Measurements from ENCODE around the gene TCFL5. TPM values are rescaled to one million over a fixed set of nuclear protein-coding genes. Genes with fewer than 3 reads are reported as not detected.
"Not testable (repeated sequence)": the region's sequence is repeated elsewhere in the genome, so short reads cannot be mapped to it uniquely, and the experiment has no call there.

TCFL5 gene
- total RNA-seq, 1 donor, result 23.7 TPM

GRCh38 chr20:62875419-62876361 lies 14.1 kb upstream of the TCFL5 start:
- DNase-seq (ENCODE audit: low read depth), result peak; percentile 87
- TF ChIP-seq, protein P1, sequence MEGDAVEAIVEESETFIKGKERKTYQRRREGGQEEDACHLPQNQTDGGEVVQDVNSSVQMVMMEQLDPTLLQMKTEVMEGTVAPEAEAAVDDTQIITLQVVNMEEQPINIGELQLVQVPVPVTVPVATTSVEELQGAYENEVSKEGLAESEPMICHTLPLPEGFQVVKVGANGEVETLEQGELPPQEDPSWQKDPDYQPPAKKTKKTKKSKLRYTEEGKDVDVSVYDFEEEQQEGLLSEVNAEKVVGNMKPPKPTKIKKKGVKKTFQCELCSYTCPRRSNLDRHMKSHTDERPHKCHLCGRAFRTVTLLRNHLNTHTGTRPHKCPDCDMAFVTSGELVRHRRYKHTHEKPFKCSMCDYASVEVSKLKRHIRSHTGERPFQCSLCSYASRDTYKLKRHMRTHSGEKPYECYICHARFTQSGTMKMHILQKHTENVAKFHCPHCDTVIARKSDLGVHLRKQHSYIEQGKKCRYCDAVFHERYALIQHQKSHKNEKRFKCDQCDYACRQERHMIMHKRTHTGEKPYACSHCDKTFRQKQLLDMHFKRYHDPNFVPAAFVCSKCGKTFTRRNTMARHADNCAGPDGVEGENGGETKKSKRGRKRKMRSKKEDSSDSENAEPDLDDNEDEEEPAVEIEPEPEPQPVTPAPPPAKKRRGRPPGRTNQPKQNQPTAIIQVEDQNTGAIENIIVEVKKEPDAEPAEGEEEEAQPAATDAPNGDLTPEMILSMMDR (IDR thresholded peaks at IDR 0.05; ENCODE audit: insufficient read depth, low read length), result peak; percentile 63
- peak overlapping the region; percentile 48 for H3K4me3 ChIP-seq (ENCODE audit: low read depth, low read length)

DNA sequence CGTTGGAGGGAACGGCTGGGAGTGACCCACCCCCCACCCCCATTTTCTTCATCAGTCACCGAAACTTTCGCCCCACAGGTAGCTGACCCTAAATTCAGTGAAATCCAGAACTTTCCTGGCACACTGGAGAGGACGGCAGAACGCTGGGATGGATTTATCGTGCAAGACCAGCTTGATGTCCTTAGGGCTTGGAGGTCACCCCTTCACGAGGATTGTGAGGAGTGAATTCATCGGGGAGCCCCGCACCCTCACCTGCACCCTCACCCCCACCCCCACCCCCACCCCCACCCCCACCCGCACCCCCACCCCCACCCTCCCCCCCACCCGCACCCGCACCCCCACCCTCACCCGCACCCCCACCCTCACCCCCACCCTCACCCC lies 13.3 kb upstream of the TCFL5 start:
- no peak overlapping the region for H3K4me3 ChIP-seq (ENCODE audit: low read depth, low read length)
- DNase-seq (ENCODE audit: low read depth), result no peak
- TF ChIP-seq, protein P1 (IDR thresholded peaks at IDR 0.05; ENCODE audit: insufficient read depth, low read length), result no peak

DNA sequence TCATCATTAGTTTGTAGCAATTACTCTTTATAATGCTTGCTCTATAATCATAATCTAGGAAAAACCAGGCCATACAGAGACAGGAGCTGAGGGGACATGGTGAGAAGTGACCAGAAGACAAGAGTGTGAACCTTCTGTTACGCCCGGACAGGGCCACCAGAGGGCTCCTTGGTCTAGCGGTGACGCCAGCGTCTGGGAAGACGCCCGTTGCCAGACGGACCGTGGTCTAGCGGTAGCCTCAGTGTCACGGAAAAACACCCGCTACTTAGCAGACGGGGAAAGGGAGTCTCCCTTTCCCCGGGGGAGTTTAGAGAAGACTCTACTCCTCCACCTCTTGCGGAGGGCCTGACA lies 12.0 kb upstream of the TCFL5 start:
- peak; percentile 49 for DNase-seq (ENCODE audit: low read depth)
- H3K4me3 ChIP-seq (ENCODE audit: low read depth, low read length), result not testable (repeated sequence)
- TF ChIP-seq, protein P1 (IDR thresholded peaks at IDR 0.05; ENCODE audit: insufficient read depth, low read length), result peak; percentile 56

DNA sequence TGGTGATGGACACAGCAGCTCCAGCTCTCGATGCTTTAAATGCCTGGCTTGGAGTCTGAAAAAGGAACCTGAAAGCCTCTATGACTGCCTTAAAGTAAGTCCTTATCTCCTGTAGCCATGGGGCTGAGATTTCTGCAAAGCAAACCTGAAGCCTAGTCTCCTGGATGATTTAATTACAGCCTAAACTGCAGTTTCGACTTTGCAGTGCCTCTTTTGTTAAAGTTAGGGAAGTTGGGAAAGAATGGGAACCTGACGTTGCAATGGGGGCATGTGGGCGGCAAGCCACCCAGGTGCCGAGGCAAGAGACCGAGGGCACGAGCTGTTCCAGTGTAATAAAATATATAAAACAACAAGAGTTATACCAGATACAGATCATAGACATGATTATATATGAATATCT lies 11.7 kb upstream of the TCFL5 start:
- DNase-seq (ENCODE audit: low read depth), result no peak
- TF ChIP-seq, protein P1 (IDR thresholded peaks at IDR 0.05; ENCODE audit: insufficient read depth, low read length), result no peak
- H3K4me3 ChIP-seq (ENCODE audit: low read depth, low read length), result no peak overlapping the region

- H3K4me3 ChIP-seq (ENCODE audit: low read depth, low read length), result no peak overlapping the region
- TF ChIP-seq, protein P1 (IDR thresholded peaks at IDR 0.05; ENCODE audit: insufficient read depth, low read length), result no peak
- DNase-seq (ENCODE audit: low read depth), result no peak
These were observed 11.2 kb upstream of the TCFL5 start for GRCh38 chr20:62872862-62873261.

DNA sequence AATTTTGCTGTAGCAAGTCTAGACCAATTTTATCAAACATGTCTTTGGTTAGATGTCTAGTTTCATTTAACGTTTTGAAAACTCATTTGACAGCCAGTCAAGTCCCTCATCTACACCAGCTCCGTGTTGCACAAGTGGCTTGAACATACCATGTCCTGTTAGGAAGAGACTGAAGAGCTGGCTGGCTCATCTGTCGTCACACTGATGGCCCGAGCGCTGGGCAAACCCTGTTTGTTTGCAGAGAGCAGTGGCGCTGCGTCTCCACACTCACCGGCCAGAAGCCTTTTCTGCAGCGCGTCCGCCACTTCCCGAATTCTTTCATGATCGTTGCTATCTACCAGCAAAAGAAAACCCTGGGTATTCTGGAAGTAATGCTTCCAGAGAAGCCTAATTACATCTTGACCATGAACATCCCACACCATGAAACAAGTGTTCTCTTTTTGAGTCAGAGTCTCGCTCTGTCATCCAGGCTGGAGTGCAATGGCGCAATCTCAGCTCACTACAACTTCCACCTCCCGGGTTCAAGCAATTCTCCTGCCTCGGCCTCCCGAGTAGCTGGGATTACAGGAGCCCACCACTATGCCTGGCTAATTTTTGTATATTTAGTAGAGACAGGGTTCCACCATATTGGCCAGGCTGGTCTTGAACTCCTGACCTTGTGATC lies 10.7 kb upstream of the TCFL5 start:
- DNase-seq (ENCODE audit: low read depth), result no peak
- TF ChIP-seq, protein P1 (IDR thresholded peaks at IDR 0.05; ENCODE audit: insufficient read depth, low read length), result no peak
- no peak overlapping the region for H3K4me3 ChIP-seq (ENCODE audit: low read depth, low read length)

Measured in fibroblast of the aortic adventitia (primary cell).